Bone marrow (tissue), 2 donors: ENCODE results near the gene NCKAP5.

Experiments
- DNase-seq, 2 donors: peaks; one replicate each; lab custom pipeline; 2025; lab: John Stamatoyannopoulos, UW

The NCKAP5 gene

DNA sequence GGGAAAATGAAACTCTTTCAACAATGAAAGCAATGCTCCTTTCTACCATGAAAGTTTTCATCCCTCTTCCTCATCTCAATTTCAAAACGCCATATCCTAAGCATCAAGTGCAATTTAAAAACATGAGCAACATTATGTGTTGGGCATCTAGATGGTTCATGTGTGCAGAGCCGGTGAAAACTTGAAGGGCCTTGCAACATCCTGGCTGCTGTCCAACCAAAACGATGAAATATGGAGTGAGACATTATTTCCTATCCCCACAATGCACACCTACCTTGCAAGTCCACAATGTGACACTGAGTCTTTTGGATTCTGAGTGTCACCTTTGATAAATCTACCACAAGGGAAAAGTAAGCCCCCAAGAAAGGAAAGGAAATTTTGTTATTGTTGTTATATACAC is 110.0 kb downstream of the NCKAP5 start:
- DNase-seq, result no peak

GRCh38 chr2:133457861-133458260 is 110.4 kb downstream of the NCKAP5 start:
- no peak for DNase-seq

- no peak for DNase-seq
These were observed 111.3 kb downstream of the NCKAP5 start for GRCh38 chr2:133456971-133457370.

GRCh38 chr2:133456156-133456555 is 112.1 kb downstream of the NCKAP5 start:
- DNase-seq, result no peak

- no peak for DNase-seq
These were observed 115.2 kb downstream of the NCKAP5 start for GRCh38 chr2:133453032-133453431.

DNA sequence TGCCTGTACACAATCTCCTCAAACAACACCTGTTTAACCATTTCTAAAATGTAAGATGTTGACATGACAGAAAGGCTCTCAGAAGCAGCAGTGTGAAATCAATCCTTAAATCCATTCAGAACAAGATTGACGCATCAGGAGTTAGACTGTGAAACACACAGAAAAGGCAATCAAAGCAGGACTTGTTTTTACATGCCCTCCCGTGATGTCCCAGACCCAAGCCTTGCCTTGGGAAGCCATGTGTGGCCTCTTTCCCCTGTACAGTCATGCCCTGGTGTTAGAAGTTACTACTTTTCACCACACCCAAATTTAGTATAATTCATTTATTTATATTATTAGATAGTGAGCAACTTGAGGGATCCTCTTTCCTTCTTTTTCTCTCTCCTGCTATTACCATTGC is 115.7 kb downstream of the NCKAP5 start:
- no peak for DNase-seq

- no peak for DNase-seq
These were observed 116.1 kb downstream of the NCKAP5 start for GRCh38 chr2:133452146-133452545.

DNA sequence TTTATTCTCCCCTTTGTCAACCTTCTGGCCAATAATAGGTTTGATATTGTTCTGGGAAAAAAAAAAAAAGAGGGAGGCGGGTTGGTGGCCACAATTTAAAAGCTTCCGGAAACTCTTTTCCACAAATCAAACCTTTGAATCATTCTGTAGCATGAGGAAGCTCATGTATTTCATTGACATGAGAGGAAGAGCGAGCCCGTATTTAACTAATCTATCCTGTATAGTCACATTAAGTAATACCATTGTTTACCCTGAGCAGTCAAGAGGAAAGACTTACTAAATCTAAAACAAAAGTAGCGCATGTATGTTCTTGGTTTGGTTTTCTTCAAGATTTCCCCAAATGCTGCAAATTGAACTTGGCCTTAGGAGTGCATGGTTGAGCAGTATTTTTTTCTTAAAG is 120.1 kb downstream of the NCKAP5 start:
- DNase-seq, result no peak

DNA sequence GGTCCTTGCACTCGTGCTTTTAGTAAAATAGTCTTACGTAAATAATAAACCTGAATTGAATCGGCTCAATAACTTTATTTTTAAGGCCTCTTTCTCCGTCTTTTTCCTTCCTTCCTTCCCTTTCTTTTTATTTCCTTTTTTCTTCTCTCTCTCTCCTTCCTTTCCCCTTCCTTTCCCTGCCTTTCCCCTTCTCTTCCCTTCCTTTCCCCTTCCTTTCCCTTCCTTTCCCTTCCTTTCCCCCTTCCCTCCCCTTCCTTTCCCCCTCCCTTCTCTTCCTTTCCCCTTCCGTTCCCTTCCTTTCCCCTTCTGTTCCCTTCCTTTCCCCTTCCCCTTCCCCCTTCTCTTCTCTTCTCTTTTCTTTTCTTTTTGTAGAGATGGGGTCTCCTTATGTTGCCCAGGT is 121.0 kb downstream of the NCKAP5 start:
- DNase-seq, result no peak

DNA sequence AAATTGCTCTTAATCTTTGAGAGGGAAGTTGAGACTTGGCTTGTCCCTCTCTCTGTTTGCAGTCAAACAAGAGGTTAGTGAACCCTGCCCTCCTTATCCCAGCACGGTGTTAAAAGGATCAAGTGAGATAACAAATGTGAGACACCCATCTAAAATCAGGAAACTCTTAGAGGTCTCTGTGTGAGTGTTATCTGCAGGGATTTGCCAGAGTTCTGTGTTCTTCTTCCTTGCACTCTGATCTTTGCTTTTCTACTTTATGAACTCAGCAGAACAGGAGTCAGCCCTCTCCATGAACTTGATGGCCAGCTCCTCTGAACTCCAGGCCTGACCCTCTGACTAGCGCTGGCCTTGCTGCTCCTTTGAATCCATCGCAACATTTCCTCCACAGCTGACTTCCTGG is 123.8 kb downstream of the NCKAP5 start:
- DNase-seq, result no peak

DNA sequence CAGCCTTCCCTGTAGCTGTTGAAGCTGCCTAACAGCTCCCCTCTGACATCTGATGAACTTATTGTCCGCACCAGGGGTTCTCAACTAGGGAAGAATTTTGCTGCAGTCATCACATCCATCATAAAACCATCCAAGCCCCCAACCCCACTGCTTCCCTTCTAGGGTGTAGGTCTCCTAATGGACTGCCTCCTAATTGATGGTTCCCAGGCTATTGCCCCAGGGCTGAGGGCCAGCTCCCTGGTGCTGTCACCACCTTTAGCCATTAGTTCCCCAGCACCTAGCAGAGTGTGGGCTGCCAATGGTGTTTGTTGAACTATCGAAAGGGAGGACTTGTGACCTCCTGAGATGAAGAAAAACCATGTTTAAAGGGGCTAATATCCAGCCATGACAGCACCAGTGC is 125.9 kb downstream of the NCKAP5 start:
- no peak for DNase-seq

DNA sequence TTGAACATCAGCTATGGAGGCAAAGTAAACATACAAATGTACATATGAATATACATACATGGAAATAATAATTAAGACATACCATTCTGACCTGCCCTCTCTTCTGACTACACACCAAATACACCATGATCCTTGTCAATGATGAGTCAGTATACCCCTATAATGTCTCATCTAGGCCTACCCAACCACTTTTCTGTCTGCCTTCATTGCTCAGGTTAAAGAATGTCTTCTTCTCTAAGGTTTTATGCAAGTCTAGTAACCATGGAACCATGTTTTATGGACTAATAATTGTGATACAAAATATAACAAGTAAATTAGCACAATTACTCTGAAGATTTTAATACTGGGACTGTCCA is 128.7 kb downstream of the NCKAP5 start:
- DNase-seq, result no peak

DNA sequence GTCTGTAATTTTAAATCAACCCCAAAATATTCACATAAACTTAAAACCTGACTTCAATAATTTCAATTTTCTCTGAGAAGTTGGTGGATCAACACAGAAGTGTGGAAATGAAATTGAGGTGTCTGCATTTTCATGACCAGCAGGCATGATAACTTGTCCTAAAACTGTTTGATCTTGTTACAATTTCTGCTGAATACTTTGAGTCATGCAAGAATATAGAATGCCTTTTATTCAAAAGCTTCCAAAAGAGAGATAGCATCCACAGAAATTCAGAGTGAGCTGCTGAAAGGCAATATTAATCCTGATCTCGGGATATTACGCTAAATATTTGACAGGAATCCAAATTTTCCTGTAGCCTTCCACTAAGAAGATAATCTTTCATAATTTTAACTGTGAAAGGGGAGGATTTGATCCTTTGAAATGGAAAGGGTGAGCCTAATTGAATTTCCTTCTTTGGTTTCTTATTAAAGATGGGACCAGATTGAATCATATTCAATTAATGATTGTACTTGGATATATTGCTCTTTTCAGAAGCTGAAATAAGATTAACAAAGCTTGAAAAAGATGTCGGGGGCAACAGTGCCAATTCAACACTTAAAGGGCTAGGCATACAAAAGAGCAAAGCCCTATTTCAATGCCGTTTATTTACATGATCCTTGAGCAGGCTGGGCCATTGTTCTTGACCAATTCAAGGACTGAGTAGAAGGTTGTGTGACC is 129.3 kb downstream of the NCKAP5 start:
- DNase-seq, result no peak

- DNase-seq, result no peak
These were observed 130.2 kb downstream of the NCKAP5 start for GRCh38 chr2:133438026-133438425.

DNA sequence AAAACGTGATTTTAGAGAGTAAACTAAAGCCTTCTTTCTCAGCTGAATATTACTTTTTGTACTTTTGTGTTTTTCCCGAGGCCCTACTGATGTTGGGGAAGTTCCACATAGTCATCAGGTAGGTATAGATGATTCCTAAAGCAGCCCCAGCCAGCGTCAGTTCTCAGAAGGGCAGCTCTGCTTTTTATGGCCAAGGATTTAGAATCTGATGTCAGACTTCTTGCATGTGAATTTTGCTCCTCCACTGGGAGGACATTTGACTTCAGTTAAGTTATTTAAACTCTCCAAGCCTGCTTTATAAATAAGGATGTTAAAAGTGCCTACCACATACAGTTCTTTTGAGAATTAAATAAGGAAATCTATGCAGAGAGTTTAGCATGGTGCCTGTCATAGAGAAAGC is 130.8 kb downstream of the NCKAP5 start:
- DNase-seq, result no peak

DNA sequence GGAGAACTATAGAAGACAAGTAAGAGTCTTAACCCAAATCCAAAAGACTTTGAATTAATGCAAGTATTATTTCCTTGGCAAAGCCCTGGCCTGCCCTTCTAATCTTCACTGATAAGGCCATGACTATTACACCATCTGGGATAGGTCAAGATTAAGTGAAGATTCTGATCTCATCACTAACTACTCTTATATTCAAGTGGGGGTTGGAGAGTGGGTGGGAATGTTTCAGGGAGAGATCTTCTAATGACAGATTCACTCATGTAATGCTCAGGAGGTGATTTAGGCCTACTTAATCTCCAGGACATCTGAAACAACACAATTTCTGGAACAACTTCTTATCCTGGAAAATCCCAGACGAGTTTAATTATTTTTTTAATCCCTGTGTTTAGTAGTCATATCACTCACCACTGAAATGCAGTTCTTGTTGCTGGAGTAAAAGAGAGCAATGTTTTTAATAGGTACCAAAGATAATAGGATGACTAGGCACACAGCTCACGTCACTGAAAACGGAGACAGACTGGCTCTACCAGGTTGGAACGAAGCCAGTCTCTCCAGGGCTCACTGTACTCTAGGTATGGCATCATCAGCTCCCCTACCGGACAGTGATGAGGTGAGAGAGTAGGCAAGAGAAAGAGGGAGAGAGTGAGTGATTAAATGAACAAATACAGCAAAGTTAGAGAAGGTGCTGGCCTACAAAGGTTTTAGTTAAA is 133.1 kb downstream of the NCKAP5 start:
- DNase-seq, result no peak

DNA sequence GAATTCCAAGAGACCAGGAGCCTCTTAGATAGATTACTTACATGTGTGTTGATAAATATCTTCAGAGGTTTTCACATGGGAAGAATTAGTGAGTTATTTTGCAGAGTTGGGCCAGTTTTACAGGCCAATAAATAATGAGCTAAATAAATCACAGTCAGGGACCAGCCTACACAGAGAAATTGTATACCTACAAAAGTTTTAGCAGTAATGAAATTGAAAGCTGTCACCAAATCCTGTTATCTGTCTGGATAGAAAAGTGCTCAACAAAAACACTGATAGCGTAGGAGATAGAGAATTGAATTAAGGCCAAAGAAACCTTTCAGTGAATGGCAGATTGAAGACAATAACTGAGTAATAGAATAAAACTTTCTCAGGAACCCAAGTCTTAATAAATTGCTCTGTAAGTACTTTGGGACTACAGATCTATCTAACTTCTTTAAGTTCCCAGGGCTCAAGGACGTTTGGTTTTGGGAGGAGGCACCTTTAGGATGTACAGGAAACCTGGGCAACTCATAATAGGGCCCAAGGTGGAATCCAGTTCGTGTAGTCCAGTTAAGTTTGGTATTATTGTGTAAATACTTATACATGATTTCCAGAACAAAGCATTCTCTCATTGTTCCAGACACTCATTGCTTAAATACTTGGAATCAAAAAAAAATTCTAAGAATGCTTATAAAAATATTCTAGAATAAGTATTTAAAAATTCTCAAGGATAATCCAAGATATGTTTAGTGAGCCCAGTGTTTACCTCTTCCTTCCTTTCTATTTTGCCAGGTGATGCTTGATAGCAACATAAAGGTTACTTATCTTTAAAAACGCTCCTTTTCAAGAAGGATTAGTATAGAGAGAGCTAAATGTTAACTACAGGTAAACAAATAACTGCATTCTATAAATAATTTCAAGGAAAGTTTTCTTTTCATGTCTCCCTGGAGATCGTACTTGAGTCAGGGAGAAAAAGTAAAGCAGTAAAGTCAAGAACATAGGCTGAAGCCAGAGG is 134.5 kb downstream of the NCKAP5 start:
- no peak for DNase-seq

DNA sequence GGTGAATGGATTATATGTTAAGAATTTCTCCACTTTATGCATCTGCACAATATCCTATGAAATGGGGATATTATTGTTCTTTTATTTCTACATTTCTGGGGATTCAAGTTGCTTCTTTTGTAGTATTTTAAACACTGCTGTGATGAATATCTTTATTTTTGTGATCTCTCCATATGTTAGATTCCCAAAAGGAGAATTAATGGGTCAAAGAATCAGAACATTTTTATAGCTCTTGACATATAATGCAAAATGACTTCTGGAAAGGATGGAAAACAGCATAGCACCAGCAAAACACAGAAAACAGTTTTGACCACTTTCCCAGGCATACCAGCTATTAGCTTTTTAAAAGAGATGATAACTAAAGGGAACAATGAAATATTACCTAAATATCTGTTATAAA is 135.5 kb downstream of the NCKAP5 start:
- DNase-seq, result no peak

GRCh38 chr2:133431289-133431688 is 137.0 kb downstream of the NCKAP5 start:
- no peak for DNase-seq

- DNase-seq, result no peak
These were observed 141.5 kb downstream of the NCKAP5 start for GRCh38 chr2:133426791-133427190.

DNA sequence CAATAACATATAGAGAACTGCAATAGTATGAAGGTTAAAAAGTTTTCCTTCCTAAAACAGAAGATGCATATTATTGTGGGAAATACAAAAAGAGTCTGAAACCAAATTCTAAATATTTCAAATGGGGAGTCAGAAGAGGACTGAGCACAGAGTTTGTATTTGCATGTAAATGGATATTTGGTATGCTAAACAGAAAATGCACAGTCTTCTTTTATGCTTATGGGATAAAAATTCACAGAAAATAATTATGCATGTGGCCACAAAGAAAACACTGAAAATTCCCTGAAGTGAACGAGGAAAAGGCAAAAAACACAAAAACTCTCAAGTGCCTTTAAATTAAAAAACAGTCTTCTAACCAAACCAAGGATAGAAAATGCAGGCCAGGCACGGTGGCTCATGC is 142.7 kb downstream of the NCKAP5 start:
- DNase-seq, result no peak

GRCh38 chr2:133424876-133425275 is 143.4 kb downstream of the NCKAP5 start:
- DNase-seq, result no peak

GRCh38 chr2:133422931-133423351 is 145.3 kb downstream of the NCKAP5 start:
- DNase-seq, result no peak
